Adrenal gland (tissue), 12 donors: ENCODE results near the gene C4BPB. TPM values are rescaled to one million over a fixed set of nuclear protein-coding genes. Genes with fewer than 3 reads are reported as not detected.

Experiments used
- DNase-seq, 7 donors: peaks; one replicate each; pipeline ENCODE4 v3.0.0-alpha.2; 2019 to 2020
- H3K27ac ChIP-seq, 5 donors: fragments of 200-600 bp; sonication (generic) in 4 of 5; 1 replicate in 3 of 5; 2 replicates in 2 of 5; pipeline versions ENCODE4 v1.5.1 to v1.8.0; 2016 to 2020; ENCODE audit warnings: mild to moderate bottlenecking in 1 of 5
- H3K27me3 ChIP-seq: fragments of 200-600 bp; 2 replicates; pipeline ENCODE4 v1.8.0; 2021
- H3K36me3 ChIP-seq, 2 donors: fragments of 200-600 bp; replicated peaks in 1 of 2; 1 replicate in 1 of 2; 2 replicates in 1 of 2; pipeline versions ENCODE4 v1.5.1 to v1.8.0; 2018 to 2022
- H3K4me1 ChIP-seq, 2 donors: fragments of 200-600 bp; replicated peaks in 1 of 2; 1 replicate in 1 of 2; 2 replicates in 1 of 2; pipeline versions ENCODE4 v1.5.1 to v1.8.0; 2018 to 2021
- H3K4me3 ChIP-seq, 4 donors: fragments of 200-600 bp; sonication (generic) in 3 of 4; one replicate each; pipeline ENCODE4 v1.5.1; 2016 to 2018
- H3K9me3 ChIP-seq, 3 donors: fragments of 200-600 bp; sonication (generic) in 1 of 3; replicated peaks in 1 of 3; 1 replicate in 2 of 3; 2 replicates in 1 of 3; pipeline versions ENCODE4 v1.5.1 to v1.8.0; 2016 to 2021
- CTCF ChIP-seq, 6 experiments: fragments of 450-650 bp in 4 of 6; fragments of 200-600 bp in 2 of 6; sonication (generic) in 1 of 6; IDR thresholded peaks; 1 replicate in 5 of 6; 2 replicates in 1 of 6; pipeline versions ENCODE4 v1.5.1 to v1.8.0; 2016 to 2021; ENCODE audit warnings: antibody characterized with exemption in 6 of 6, mild to moderate bottlenecking in 2 of 6, moderate library complexity in 1 of 6
- POLR2A ChIP-seq, 2 donors: fragments of 450-650 bp; IDR thresholded peaks; one replicate each; pipeline ENCODE4 v1.6.1; 2017; ENCODE audit warnings: antibody characterized with exemption in 2 of 2, mild to moderate bottlenecking in 2 of 2, moderate library complexity in 1 of 2
- WGBS, 4 donors: extraction: QIAGEN DNeasy Blood & Tissue Kit in 2 of 4; methylation state at CpG; one replicate each; pipeline versions ENCODE4 v1.1.5 to v1.1.7; 2013 to 2017; 5-methylcytosine and 5-hydroxymethylcytosine counted together
- intact Hi-C, 2 donors: fragments of 100-400 bp; cut with DNase I; formaldehyde crosslinking; loops; one replicate each; pipeline versions ENCODE4 v1.14.1 to v1.15.0; 2022 to 2023
- polyA plus RNA-seq, 3 donors: library from polyadenylated mRNA; stranded (reverse); fragments of 200-250 nt in 2 of 3; fragments of 350-450 nt in 1 of 3; fragmentation: Illumina TruSeq in 1 of 3; extraction: RNeasy Lipid Tissue Mini Kit (QIAGEN cat#74804) in 1 of 3; gene quantifications; one replicate each; pipeline ENCODE4 v1.2.3, GENCODE V29; 2013 to 2014
- total RNA-seq, 9 donors: library from RNA; depleted of rRNA in 4 of 9; stranded (reverse); fragments of >200 nt in 4 of 9; fragments of 120-200 nt in 1 of 9; fragmentation: NEBNext Ultra II Directional in 1 of 9; extraction: Animal tissue kit (Norgen Biotek cat#: 25700) in 1 of 9; gene quantifications; one replicate each; pipeline versions ENCODE4 v1.1.0 to v1.2.4, GENCODE V29; 2013 to 2023
- donor health status: healthy with polysubstance abuse.
- donor health status: Bipolar disorder and iron deficiency.
- donor health status: DM: yes; HTN: yes; CAD: no.
- donor health status: DM: no; HTN: no; CAD: no.
- donor health status: DM: no; HTN: no; CAD: no.
- donor health status: DM: yes; HTN: yes; CAD: no.

C4BPB gene
- total and polyA plus RNA-seq, 12 donors, result 0.20 to 1.4 (median 0.50) TPM; not detected in 2

- Histone ChIP-seq H3K27ac (no peak overlapping the region), H3K4me3 (no peak overlapping the region), H3K27me3 (no peaks in the 10 kb centered on the region), H3K4me1 (no peaks in the 10 kb centered on the region), H3K36me3 (no peaks in the 10 kb centered on the region), H3K9me3 (no peaks in the 10 kb centered on the region)
- no peak for DNase-seq
- no peak for TF ChIP-seq CTCF (IDR thresholded peaks at IDR 0.05)
- no peak for TF ChIP-seq POLR2A (IDR thresholded peaks at IDR 0.05)
- intact Hi-C loops, result no loop called here
- WGBS, 4 donors, result 54 to 86% (median 74%) methylated on average over 1 of the region's 1 CpG
Observed at GRCh38 chr1:207140536-207140935, 51.9 kb downstream of the C4BPB start.

GRCh38 chr1:207145401-207146058, 56.9 kb downstream of the C4BPB start:
- peak in 1 of 7 donors; percentile 2 for DNase-seq
- TF ChIP-seq CTCF (IDR thresholded peaks at IDR 0.05), result no peak
- TF ChIP-seq POLR2A (IDR thresholded peaks at IDR 0.05), result no peak
- no peak overlapping the region for H3K27ac ChIP-seq
- intact Hi-C loops, result no loop called here
- H3K27me3 ChIP-seq, result no peaks in the 10 kb centered on the region
- WGBS, 4 donors, result 72 to 86% (median 76%) methylated on average over 5 of the region's 5 CpGs
- no peaks in the 10 kb centered on the region for H3K4me1 ChIP-seq
- no peak overlapping the region for H3K4me3 ChIP-seq
- H3K9me3 ChIP-seq, result no peaks in the 10 kb centered on the region
- H3K36me3 ChIP-seq, result no peaks in the 10 kb centered on the region

Other genes with a start within 250 kb of the C4BPB start
- gene IL20, start 223.2 kb upstream of the C4BPB start, total RNA-seq, result under 1 TPM in 2 of 9 donors, not detected in 7; 0.41 to 0.53 TPM
- gene IL20, start 223.2 kb upstream of the C4BPB start, polyA plus RNA-seq, result under 1 TPM in 1 of 3 donors, not detected in 2; 0.13 TPM
- not detected for gene IL24, start 191.4 kb upstream of the C4BPB start, total RNA-seq
- gene IL24, start 191.4 kb upstream of the C4BPB start, polyA plus RNA-seq, result not detected
- gene FCMR, start 166.9 kb upstream of the C4BPB start, total RNA-seq, result 1 to 10 TPM in 5 of 9 donors, under 1 TPM in 3, not detected in 1; 0.43 to 3.0 (median 1.4) TPM
- 1 to 10 TPM in 2 of 3 donors, under 1 TPM in 1; 0.27 to 1.5 (median 1.2) TPM for gene FCMR, start 166.9 kb upstream of the C4BPB start, polyA plus RNA-seq
- 1 to 10 TPM in 3 of 9 donors, under 1 TPM in 4, not detected in 2; under 0.01 to 3.4 (median 0.66) TPM for gene PIGR, start 142.4 kb upstream of the C4BPB start, total RNA-seq
- under 1 TPM; 0.04 to 0.88 (median 0.10) TPM for gene PIGR, start 142.4 kb upstream of the C4BPB start, polyA plus RNA-seq
- gene FCAMR, start 118.4 kb upstream of the C4BPB start, total RNA-seq, result not detected
- not detected for gene FCAMR, start 118.4 kb upstream of the C4BPB start, polyA plus RNA-seq
- 1 to 10 TPM in 6 of 9 donors, under 1 TPM in 3; 0.11 to 3.7 (median 1.0) TPM for gene C1orf116, start 56.1 kb upstream of the C4BPB start, total RNA-seq
- gene C1orf116, start 56.1 kb upstream of the C4BPB start, polyA plus RNA-seq, result under 1 TPM; 0.20 to 0.88 (median 0.88) TPM
- gene YOD1, start 37.7 kb upstream of the C4BPB start, total RNA-seq, result 10 to 100 TPM in 2 of 9 donors, 1 to 10 TPM in 7; 4.3 to 22.1 (median 8.6) TPM
- 10 to 100 TPM in 1 of 3 donors, 1 to 10 TPM in 2; 2.5 to 10.9 (median 3.0) TPM for gene YOD1, start 37.7 kb upstream of the C4BPB start, polyA plus RNA-seq
- gene PFKFB2, start 35.6 kb upstream of the C4BPB start, total RNA-seq, result 10 to 100 TPM; 10.3 to 25.8 (median 16.6) TPM
- gene PFKFB2, start 35.6 kb upstream of the C4BPB start, polyA plus RNA-seq, result 10 to 100 TPM in 1 of 3 donors, 1 to 10 TPM in 2; 3.9 to 10.8 (median 6.7) TPM
- gene C4BPA, start 15.4 kb downstream of the C4BPB start, total RNA-seq, result 10 to 100 TPM in 1 of 9 donors, 1 to 10 TPM in 2, under 1 TPM in 1, not detected in 5; 0.57 to 23.4 (median 7.5) TPM
- under 1 TPM; 0.13 to 0.38 (median 0.32) TPM for gene C4BPA, start 15.4 kb downstream of the C4BPB start, polyA plus RNA-seq
- 100 to 1,000 TPM in 8 of 9 donors, 10 to 100 TPM in 1; 76.1 to 600 (median 256) TPM for gene CD55, start 232.8 kb downstream of the C4BPB start, total RNA-seq
- 100 to 1,000 TPM in 1 of 3 donors, 10 to 100 TPM in 2; 79.4 to 248 (median 96.8) TPM for gene CD55, start 232.8 kb downstream of the C4BPB start, polyA plus RNA-seq